A549 (cell line): ENCODE data around the gene SURF1. TPM values are rescaled to one million over a fixed set of nuclear protein-coding genes. Genes with fewer than 3 reads are reported as not detected.

Source experiments
- ATAC-seq, 2 experiments: fragments of 200-7000 bp in 1 of 2; fragments of >200 bp in 1 of 2; cut with Nextera tagmentation in 1 of 2; cut with Tn5 transposase in 1 of 2; 3 replicates each; pipeline versions ENCODE4 v1.8.0 to v1.9.1; 2018 to 2020; ENCODE audit warnings: mild to moderate bottlenecking in 1 of 2, moderate library complexity in 1 of 2
- CTCF ChIA-PET: fragments of 300-600 bp; sonication (Branson Sonifier 250); formaldehyde crosslinking; extraction: SDS; loops from one replicate; lab custom pipeline; 2021; ENCODE audit warnings: antibody characterized with exemption, inconsistent platforms; lab: Yijun Ruan, JAX
- POLR2A ChIA-PET: fragments of 350-600 bp; formaldehyde crosslinking; extraction: SDS; loops from one replicate; lab custom pipeline; 2021; ENCODE audit warnings: antibody characterized with exemption, inconsistent platforms; lab: Yijun Ruan, JAX
- DNase-seq, 2 experiments: peaks; one replicate each; pipeline versions ENCODE4 v3.0.0 to v3.0.0-alpha.2; 2011 to 2016; ENCODE audit warnings: low read depth in 1 of 2, low spot score in 1 of 2
- FAIRE-seq: peaks from 2 replicates; lab custom pipeline; 2011; peaks lifted over from hg19 to GRCh38; lab: Jason Lieb, UNC
- H3K27ac ChIP-seq, 2 experiments: fragments of >200 bp; sonication (Bioruptor Twin); formaldehyde crosslinking; 3 replicates each; pipeline ENCODE4 v1.5.1; 2016 to 2017
- H3K4me1 ChIP-seq: fragments of >200 bp; sonication (Bioruptor Twin); formaldehyde crosslinking; 3 replicates; pipeline ENCODE4 v1.6.1; 2016
- H3K4me2 ChIP-seq: fragments of >200 bp; sonication (Bioruptor Twin); formaldehyde crosslinking; 3 replicates; pipeline ENCODE4 v1.6.1; 2016
- H3K4me3 ChIP-seq: fragments of >200 bp; sonication (Bioruptor Twin); formaldehyde crosslinking; 3 replicates; pipeline ENCODE4 v1.5.1; 2016
- H3K9me3 ChIP-seq: fragments of >200 bp; sonication (Bioruptor Twin); formaldehyde crosslinking; 3 replicates; pipeline ENCODE4 v1.6.1; 2016
- ATOH8 ChIP-seq: fragments of 250-450 bp; sonication (Bioruptor Pico); IDR thresholded peaks from 2 replicates; pipeline ENCODE4 v1.5.0; 2020; ENCODE audit warnings: low read depth, mild to moderate bottlenecking, moderate library complexity
- BHLHE40 ChIP-seq: IDR thresholded peaks from 2 replicates; pipeline ENCODE4 v1.6.1; 2012; ENCODE audit warnings: low read depth, low read length, inconsistent platforms
- CBX8 ChIP-seq: fragments of 200-600 bp; sonication (generic); IDR thresholded peaks from 2 replicates; pipeline ENCODE4 v1.6.1; 2016
- CHD2 ChIP-seq: fragments of 150-350 bp; IDR thresholded peaks from 2 replicates; pipeline ENCODE4 v1.6.1; 2014; ENCODE audit warnings: low read length; ENCODE audit not compliant: partially characterized antibody
- CTCF ChIP-seq: fragments of >200 bp; sonication (Bioruptor Twin); formaldehyde crosslinking; IDR thresholded peaks from 3 replicates; pipeline ENCODE4 v1.5.1; 2016
- EHF ChIP-seq: fragments of 250-450 bp; sonication (Bioruptor Pico); IDR thresholded peaks from 2 replicates; pipeline ENCODE4 v1.5.0; 2020; ENCODE audit warnings: mild to moderate bottlenecking
- EP300 ChIP-seq, 2 experiments: fragments of >200 bp; sonication (Bioruptor Twin); formaldehyde crosslinking; IDR thresholded peaks; 2 replicates in 1 of 2; 3 replicates in 1 of 2; pipeline ENCODE4 v1.6.1; 2016 to 2017
- FOSL2 ChIP-seq, 2 experiments: fragments of 450-650 bp in 1 of 2; fragments of >200 bp in 1 of 2; sonication (Bioruptor Twin) in 1 of 2; formaldehyde crosslinking; IDR thresholded peaks; 2 replicates each; pipeline versions ENCODE4 v1.5.0 to v1.6.1; 2016 to 2020; ENCODE audit warnings: mild to moderate bottlenecking in 1 of 2, moderate library complexity in 1 of 2
- FOXS1 ChIP-seq: fragments of 250-450 bp; sonication (Bioruptor Pico); IDR thresholded peaks from 2 replicates; pipeline ENCODE4 v1.5.0; 2020; ENCODE audit warnings: mild to moderate bottlenecking, moderate library complexity
- GATA3 ChIP-seq: IDR thresholded peaks from 2 replicates; pipeline ENCODE4 v1.6.1; 2012; ENCODE audit warnings: borderline replicate concordance
- HES2 ChIP-seq: fragments of >200 bp; sonication (Bioruptor Twin); formaldehyde crosslinking; IDR thresholded peaks from 2 replicates; pipeline ENCODE4 v1.6.1; 2016
- HEYL ChIP-seq: fragments of 250-450 bp; sonication (Bioruptor Pico); IDR thresholded peaks from 2 replicates; pipeline ENCODE4 v1.8.0; 2021; ENCODE audit warnings: mild to moderate bottlenecking, moderate library complexity
- JUN ChIP-seq, 2 experiments: fragments of >200 bp; sonication (Bioruptor Twin); formaldehyde crosslinking; IDR thresholded peaks; 2 replicates in 1 of 2; 3 replicates in 1 of 2; pipeline ENCODE4 v1.6.1; 2016 to 2017
- JUNB ChIP-seq: fragments of >200 bp; sonication (Bioruptor Twin); formaldehyde crosslinking; IDR thresholded peaks from 2 replicates; pipeline ENCODE4 v1.6.1; 2016
- KDM1A ChIP-seq: fragments of 200-600 bp; sonication (generic); IDR thresholded peaks from 2 replicates; pipeline ENCODE4 v1.6.1; 2016; ENCODE audit warnings: low read depth, mild to moderate bottlenecking
- MAX ChIP-seq: IDR thresholded peaks from 2 replicates; pipeline ENCODE4 v1.6.1; 2012
- NFE2L2 ChIP-seq: fragments of 150-350 bp; conservative IDR thresholded peaks from 2 replicates; pipeline ENCODE4 v1.6.1; 2014; ENCODE audit warnings: low read length
- NPAS2 ChIP-seq: fragments of 250-450 bp; sonication (Bioruptor Pico); IDR thresholded peaks from 2 replicates; pipeline ENCODE4 v1.8.0; 2022; ENCODE audit warnings: mild to moderate bottlenecking, moderate library complexity, borderline replicate concordance
- PBX3 ChIP-seq: IDR thresholded peaks from 2 replicates; pipeline ENCODE4 v1.6.1; 2012
- PHF8 ChIP-seq: fragments of 200-600 bp; sonication (generic); IDR thresholded peaks from 2 replicates; pipeline ENCODE4 v1.6.1; 2016; ENCODE audit warnings: low read depth, mild to moderate bottlenecking, antibody characterized with exemption, moderate library complexity, borderline replicate concordance
- POLR2AphosphoS2 ChIP-seq: conservative IDR thresholded peaks from 2 replicates; pipeline ENCODE4 v1.6.1; 2012; ENCODE audit warnings: low read length, improper control_type of control experiment, inconsistent platforms
- RAD21 ChIP-seq, 2 experiments: fragments of >200 bp in 1 of 2; sonication (Bioruptor Twin) in 1 of 2; formaldehyde crosslinking in 1 of 2; IDR thresholded peaks in 1 of 2; conservative IDR thresholded peaks in 1 of 2; 2 replicates in 1 of 2; 3 replicates in 1 of 2; pipeline ENCODE4 v1.6.1; 2012 to 2018; ENCODE audit warnings: inconsistent platforms in 1 of 2
- REST ChIP-seq: fragments of 200-600 bp; sonication (generic); IDR thresholded peaks from 2 replicates; pipeline ENCODE4 v1.6.1; 2016; ENCODE audit warnings: antibody characterized with exemption, mild to moderate bottlenecking, moderate library complexity
- RFX5 ChIP-seq: fragments of 450-650 bp; IDR thresholded peaks from 2 replicates; pipeline ENCODE4 v1.7.1; 2014; ENCODE audit warnings: antibody characterized with exemption, mild to moderate bottlenecking, moderate library complexity
- RNF2 ChIP-seq: fragments of 200-600 bp; sonication (generic); IDR thresholded peaks from 2 replicates; pipeline ENCODE4 v1.6.1; 2016; ENCODE audit warnings: low read depth, mild to moderate bottlenecking, antibody characterized with exemption, moderate library complexity, borderline replicate concordance
- SMC3 ChIP-seq: fragments of >200 bp; sonication (Bioruptor Twin); formaldehyde crosslinking; IDR thresholded peaks from 3 replicates; pipeline ENCODE4 v1.6.1; 2018; ENCODE audit warnings: inconsistent platforms
- SREBF2 ChIP-seq: fragments of 450-650 bp; IDR thresholded peaks from 2 replicates; pipeline ENCODE4 v1.6.1; 2014; ENCODE audit warnings: mild to moderate bottlenecking, moderate library complexity
- TFCP2L1 ChIP-seq: fragments of 250-450 bp; sonication (Bioruptor Pico); IDR thresholded peaks from 2 replicates; pipeline ENCODE4 v1.5.0; 2021; ENCODE audit warnings: mild to moderate bottlenecking
- ZC3H11A ChIP-seq: fragments of 450-650 bp; IDR thresholded peaks from 2 replicates; pipeline ENCODE4 v1.6.1; 2014; ENCODE audit warnings: antibody characterized with exemption, mild to moderate bottlenecking
- ZNF302 ChIP-seq: fragments of 250-450 bp; sonication (Bioruptor Pico); IDR thresholded peaks from 2 replicates; pipeline ENCODE4 v1.9.0; 2021; ENCODE audit warnings: inconsistent platforms, mild to moderate bottlenecking, moderate library complexity
- whole genome bisulfite sequencing: methylation state at CpG from one replicate; pipeline ENCODE4 v1.1.6; 2017; ENCODE audit errors: missing lambda C conversion rate; 5-methylcytosine and 5-hydroxymethylcytosine counted together
- polyA plus RNA-seq, 4 experiments: library from polyadenylated mRNA; depleted of rRNA in 3 of 4; stranded (reverse); fragments of >200 nt; fragmentation: RNase III in 1 of 4; extraction: RNeasy Plus Mini Kit Qiagen cat#74134 plus additional on column Dnase treatment in 1 of 4; gene quantifications; 2 replicates in 3 of 4; 3 replicates in 1 of 4; pipeline ENCODE4 v1.2.3, GENCODE V29; 2011 to 2017
- TF ChIP-seq, protein P1 (sequence below): IDR thresholded peaks from 2 replicates; pipeline ENCODE4 v1.6.1; 2012; ENCODE audit warnings: low read depth, borderline replicate concordance

Gene SURF1
- polyA plus RNA-seq, 2 of the 4 experiments (the other 2 are of a cell fraction), result 28.6 to 47.5 TPM

GRCh38 chr9:133335924-133336811, 20.1 kb downstream of the SURF1 start, which contains the start of gene SURF6:
Gene SURF6, minus strand, starts transcription at chr9:133336188. Its CDS starts 56 bp downstream, at chr9:133336132.
- peak; percentile 75 to 91 for DNase-seq
- peak within 1 kb of the TSS; percentile 83 for H3K4me3 ChIP-seq
- WGBS, result 21% methylated on average over 39 of the region's 70 CpGs
- H3K4me2 ChIP-seq, result peak within 1 kb of the TSS; percentile 95
- POLR2A ChIA-PET, result interaction anchor here (0.7 to 1.4 kb wide), 2 partner anchors 12 to 15 kb away, joined by 3 to 5 read pairs; partner anchors contain the start of genes MED22 and RPL7A
- FAIRE-seq, result peak; percentile 78
- H3K4me1 ChIP-seq, result peaks cover 16% of the 10 kb centered on the region
- H3K9me3 ChIP-seq, result no peaks in the 10 kb centered on the region
- peak within 1 kb of the TSS; percentile 91 to 97 for H3K27ac ChIP-seq
- CTCF ChIA-PET, result interaction anchor here (0.6 kb wide), 1 partner anchor 144 kb away, joined by 3 read pairs; no protein-coding TSS in a partner anchor
- peak; percentile 94 to 95 for ATAC-seq
- TF ChIP-seq CTCF (no peak), RNF2 (no peak), PBX3 (peak; percentile 84), EP300 (IDR thresholded peaks at IDR 0.05) (no peak), SREBF2 (no peak), CBX8 (no peak), REST (no peak), SMC3 (no peak), HEYL (CRISPR knock-in tag) (no peak), BHLHE40 (peak; percentile 71), MAX (peak; percentile 99), NFE2L2 (no peak), JUN (IDR thresholded peaks at IDR 0.05) (peak in 1 of 2 experiments; percentile 94; a peak in 4 of 5 replicates), EHF (CRISPR knock-in tag) (peak; percentile 61; the same call in 1 of the 2 replicates), HES2 (no peak), PHF8 (peak; percentile 40; the same call in 1 of the 2 replicates), KDM1A (no peak), CHD2 (no peak), FOSL2 (IDR thresholded peaks at IDR 0.05) (no peak), FOSL2 (CRISPR knock-in tag; IDR thresholded peaks at IDR 0.05) (0 out of 2 replicates have a peak, but pooled peaks have one; percentile 1), RAD21 (conservative IDR thresholded peaks at IDR 0.05 in 1 of 2, IDR thresholded peaks at IDR 0.05 in 1 of 2) (no peak), ZC3H11A (no peak), ATOH8 (CRISPR knock-in tag) (no peak), RFX5 (no peak), ZNF302 (no peak), GATA3 (peak; percentile 67), NPAS2 (CRISPR knock-in tag) (peak; percentile 41; the same call in 1 of the 2 replicates), JUNB (no peak), POLR2AphosphoS2 (no peak), TFCP2L1 (peak; percentile 22; the same call in 1 of the 2 replicates), FOXS1 (CRISPR knock-in tag) (peak; percentile 67; the same call in 1 of the 2 replicates)
- TF ChIP-seq, protein P1, sequence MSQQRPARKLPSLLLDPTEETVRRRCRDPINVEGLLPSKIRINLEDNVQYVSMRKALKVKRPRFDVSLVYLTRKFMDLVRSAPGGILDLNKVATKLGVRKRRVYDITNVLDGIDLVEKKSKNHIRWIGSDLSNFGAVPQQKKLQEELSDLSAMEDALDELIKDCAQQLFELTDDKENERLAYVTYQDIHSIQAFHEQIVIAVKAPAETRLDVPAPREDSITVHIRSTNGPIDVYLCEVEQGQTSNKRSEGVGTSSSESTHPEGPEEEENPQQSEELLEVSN, result peak; percentile 94
